Measurements from ENCODE around the gene CFLAR. TPM values are rescaled to one million over a fixed set of nuclear protein-coding genes. Genes with fewer than 3 reads are reported as not detected.

CFLAR gene
- polyA plus RNA-seq, 1 donor from 2014 or later: 1.6 TPM

DNA sequence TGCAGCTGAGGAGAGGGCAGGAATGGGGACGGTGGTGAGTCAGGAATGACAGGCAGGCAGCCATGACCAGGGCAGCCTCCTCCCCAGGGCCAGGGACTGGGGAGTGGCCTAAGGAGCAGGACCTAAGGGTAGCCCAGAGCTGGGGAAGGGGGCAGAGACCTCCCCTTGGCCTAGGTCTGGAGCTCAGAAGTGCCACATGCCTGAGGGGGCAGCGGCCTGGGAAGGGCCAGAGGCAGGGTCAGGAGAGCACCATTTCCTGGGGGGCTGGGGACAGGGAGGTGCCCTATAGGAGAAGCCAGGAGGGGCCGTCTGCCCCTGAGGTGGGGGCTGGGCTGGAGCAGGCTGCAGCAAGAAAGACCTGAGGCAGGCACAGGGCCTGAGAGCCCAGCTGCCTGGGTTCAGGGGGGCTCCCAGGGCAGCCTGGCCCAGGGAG lies 20.9 kb downstream of the CFLAR start:
- Histone ChIP-seq H3K79me2 (replicated peaks; ENCODE audit: insufficient read depth, low read length) (no peaks in the 10 kb centered on the region), H2AFZ (ENCODE audit: low read depth, low read length) (no peak overlapping the region), H3K9ac (ENCODE audit: low read length) (no peak overlapping the region), H3K9me3 (ENCODE audit: low read length) (no peaks in the 10 kb centered on the region), H3K27me3 (ENCODE audit: insufficient read depth, low read depth, low read length) (no peaks in the 10 kb centered on the region), H3F3A (ENCODE audit: insufficient read depth, low read length, poor library complexity, severe bottlenecking) (no peaks in the 10 kb centered on the region), H4K20me1 (ENCODE audit: insufficient read depth) (no peaks in the 10 kb centered on the region), H3K4me3 (ENCODE audit: low read length) (no peak overlapping the region), H3K9me2 (ENCODE audit: insufficient read depth, low read length) (no peaks in the 10 kb centered on the region), H3K4me2 (ENCODE audit: low read length) (no peak overlapping the region), H3K36me3 (ENCODE audit: insufficient read depth, low read length) (no peaks in the 10 kb centered on the region), H3K27ac (ENCODE audit: low read length) (no peak overlapping the region)
- TF ChIP-seq REST (IDR thresholded peaks at IDR 0.05; ENCODE audit: borderline replicate concordance): no peak
- TF ChIP-seq RAD21 (conservative IDR thresholded peaks at IDR 0.05): no peak
- TF ChIP-seq EP300 (conservative IDR thresholded peaks at IDR 0.05; ENCODE audit: poor library complexity, severe bottlenecking): no peak
- no peak for TF ChIP-seq TAF1 (IDR thresholded peaks at IDR 0.05; ENCODE audit: low read depth)
- TF ChIP-seq MXI1 (conservative IDR thresholded peaks at IDR 0.05; ENCODE audit: poor library complexity, severe bottlenecking): no peak
- TF ChIP-seq EZH2 (IDR thresholded peaks at IDR 0.05; ENCODE audit: borderline replicate concordance, insufficient read depth, low read length, poor library complexity, severe bottlenecking): no peak
- no peak for TF ChIP-seq CTCF (IDR thresholded peaks at IDR 0.05; ENCODE audit: poor library complexity, severe bottlenecking)
- no peak for TF ChIP-seq POLR2AphosphoS5 (IDR thresholded peaks at IDR 0.05)
- TF ChIP-seq SMC3 (conservative IDR thresholded peaks at IDR 0.05; ENCODE audit: poor library complexity): no peak

DNA sequence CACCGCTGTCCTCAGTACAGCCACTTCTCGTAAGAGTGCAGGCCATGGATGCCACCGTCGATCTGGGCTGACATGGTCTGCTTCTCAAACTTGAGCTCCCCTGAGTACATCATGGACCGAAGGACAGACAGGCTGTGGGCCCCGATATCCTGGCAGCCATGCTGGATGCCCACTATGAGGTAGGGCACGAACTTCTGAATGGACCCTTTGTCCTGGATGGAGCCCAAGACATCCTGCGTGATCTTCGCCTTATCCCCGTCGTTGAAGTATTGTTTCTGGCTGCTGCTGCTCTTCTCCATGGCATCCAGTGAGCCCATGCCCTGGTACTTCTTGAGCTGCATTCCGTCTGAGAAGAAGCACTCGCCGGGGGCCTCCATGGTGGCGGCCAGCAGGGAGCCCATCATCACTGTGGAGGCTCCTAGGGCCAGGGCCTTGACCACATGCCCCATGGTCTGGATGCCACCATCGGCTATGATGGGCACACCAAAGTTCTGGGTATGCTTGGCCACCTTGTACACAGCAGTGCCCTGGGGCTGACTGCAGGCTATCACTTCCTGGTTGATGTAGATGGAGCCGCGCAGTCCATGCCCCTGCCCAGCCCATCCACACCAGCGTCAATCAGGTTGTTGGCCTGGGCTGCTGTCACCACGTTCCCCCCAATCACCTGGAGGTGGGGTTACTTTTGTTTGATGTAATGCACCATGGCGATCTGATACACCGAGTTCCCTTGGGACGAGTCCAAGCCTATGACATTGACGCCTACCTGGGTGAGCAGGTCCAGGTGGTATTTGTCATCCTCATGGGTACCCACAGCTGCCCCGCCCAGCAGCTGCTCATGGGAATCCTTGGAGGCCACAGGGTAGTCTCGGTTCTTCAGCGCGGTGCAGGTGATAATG lies 21.8 kb downstream of the CFLAR start:
- TF ChIP-seq EP300 (conservative IDR thresholded peaks at IDR 0.05; ENCODE audit: poor library complexity, severe bottlenecking) (no peak), POLR2AphosphoS5 (IDR thresholded peaks at IDR 0.05) (no peak), EZH2 (IDR thresholded peaks at IDR 0.05; ENCODE audit: borderline replicate concordance, insufficient read depth, low read length, poor library complexity, severe bottlenecking) (no peak), CTCF (IDR thresholded peaks at IDR 0.05; ENCODE audit: poor library complexity, severe bottlenecking) (no peak), TAF1 (IDR thresholded peaks at IDR 0.05; ENCODE audit: low read depth) (no peak), MXI1 (conservative IDR thresholded peaks at IDR 0.05; ENCODE audit: poor library complexity, severe bottlenecking) (no peak), RAD21 (conservative IDR thresholded peaks at IDR 0.05) (no peak), SMC3 (conservative IDR thresholded peaks at IDR 0.05; ENCODE audit: poor library complexity) (no peak), REST (IDR thresholded peaks at IDR 0.05; ENCODE audit: borderline replicate concordance) (no peak)
- H3K4me2 ChIP-seq (ENCODE audit: low read length): no peak overlapping the region

More for the DNA sequence above, 21.8 kb downstream of the CFLAR start:
- no peaks in the 10 kb centered on the region for H3K79me2 ChIP-seq (replicated peaks; ENCODE audit: insufficient read depth, low read length)
- H3K4me3 ChIP-seq (ENCODE audit: low read length): no peak overlapping the region
- H3F3A ChIP-seq (ENCODE audit: insufficient read depth, low read length, poor library complexity, severe bottlenecking): no peaks in the 10 kb centered on the region
- H4K20me1 ChIP-seq (ENCODE audit: insufficient read depth): no peaks in the 10 kb centered on the region
- H3K27ac ChIP-seq (ENCODE audit: low read length): no peak overlapping the region
- no peak overlapping the region for H3K9ac ChIP-seq (ENCODE audit: low read length)
- H2AFZ ChIP-seq (ENCODE audit: low read depth, low read length): no peak overlapping the region
- no peaks in the 10 kb centered on the region for H3K27me3 ChIP-seq (ENCODE audit: insufficient read depth, low read depth, low read length)
- H3K9me2 ChIP-seq (ENCODE audit: insufficient read depth, low read length): no peaks in the 10 kb centered on the region
- no peaks in the 10 kb centered on the region for H3K9me3 ChIP-seq (ENCODE audit: low read length)
- H3K36me3 ChIP-seq (ENCODE audit: insufficient read depth, low read length): no peaks in the 10 kb centered on the region

All from neural cell (in vitro differentiated cells).